Panc1 (cell line): ENCODE data around the gene WDR5. TPM values are rescaled to one million over a fixed set of nuclear protein-coding genes. Genes with fewer than 3 reads are reported as not detected.

ENCODE experiments used
- ATAC-seq: fragments of 200-7000 bp; cut with Tn5 transposase; 2 replicates; pipeline ENCODE4 v1.9.1; 2020; ENCODE audit warnings: mild to moderate bottlenecking, moderate library complexity
- BruUV-seq: library from RNA; stranded (reverse); fragments of 400-500 nt; replicated peaks from 2 replicates; lab custom pipeline; 2021; lab: Mats Ljungman, UMichigan
- CTCF ChIA-PET: fragments of 300-600 bp; sonication (Branson Sonifier 250); formaldehyde crosslinking; loops from one replicate; lab custom pipeline; 2022; ENCODE audit warnings: antibody characterized with exemption; lab: Charles Lee
- POLR2A ChIA-PET: fragments of 300-600 bp; sonication (Branson Sonifier 250); formaldehyde crosslinking; loops from one replicate; lab custom pipeline; 2022; ENCODE audit warnings: antibody characterized with exemption; lab: Charles Lee
- DNase-seq: peaks from one replicate; pipeline ENCODE4 v3.0.0-alpha.2; 2010; ENCODE audit warnings: low read depth, low spot score
- H3K27ac ChIP-seq: 2 replicates; pipeline ENCODE4 v1.5.1; 2011; ENCODE audit warnings: mild to moderate bottlenecking, low read length, inconsistent platforms
- H3K27me3 ChIP-seq: fragments of 200-500 bp; sonication (Bioruptor generic); 2 replicates; pipeline ENCODE4 v1.6.0; 2014; ENCODE audit warnings: low read length, inconsistent platforms; ENCODE audit not compliant: control insufficient read depth, insufficient read depth
- H3K36me3 ChIP-seq: fragments of 200-500 bp; sonication (Bioruptor generic); 2 replicates; pipeline ENCODE4 v1.5.1; 2014; ENCODE audit warnings: inconsistent platforms, mild to moderate bottlenecking, low read length, moderate library complexity; ENCODE audit not compliant: control insufficient read depth, insufficient read depth
- H3K4me1 ChIP-seq: 2 replicates; pipeline ENCODE4 v1.5.1; 2011; ENCODE audit warnings: inconsistent platforms, mild to moderate bottlenecking, low read length, moderate library complexity; ENCODE audit not compliant: control insufficient read depth, insufficient read depth
- H3K4me3 ChIP-seq, 2 experiments: 2 replicates each; pipeline ENCODE4 v1.5.1; 2011 to 2012; ENCODE audit warnings: low read depth in 2 of 2, low read length in 2 of 2, mild to moderate bottlenecking in 2 of 2, inconsistent platforms in 1 of 2, moderate library complexity in 1 of 2
- H3K9me3 ChIP-seq: fragments of 200-500 bp; sonication (Bioruptor generic); 2 replicates; pipeline ENCODE4 v1.5.1; 2014; ENCODE audit warnings: low read depth, mild to moderate bottlenecking, inconsistent platforms, low read length, moderate library complexity; ENCODE audit not compliant: control insufficient read depth, insufficient read depth
- POLR2AphosphoS5 ChIP-seq: IDR thresholded peaks from 2 replicates; pipeline ENCODE4 v1.6.1; 2012; ENCODE audit warnings: mild to moderate bottlenecking, low read depth, low read length, moderate library complexity
- SIN3A ChIP-seq: IDR thresholded peaks from 2 replicates; pipeline ENCODE4 v1.6.1; 2012; ENCODE audit warnings: low read depth, mild to moderate bottlenecking, low read length, moderate library complexity, borderline replicate concordance; ENCODE audit not compliant: insufficient read depth
- TCF7L2 ChIP-seq: IDR thresholded peaks from 2 replicates; pipeline ENCODE4 v1.6.1; 2011; ENCODE audit warnings: mild to moderate bottlenecking, low read depth, low read length, inconsistent platforms
- in situ Hi-C: cut with HindIII; loops from 2 replicates; pipeline ENCODE4 v1.10.0; 2016; ENCODE audit warnings: low sequenced_read_pairs, low pct_unique_long_range_greater_than_20kb
- intact Hi-C: fragments of 100-400 bp; cut with micrococcal nuclease; formaldehyde crosslinking; loops from one replicate; pipeline ENCODE4 v1.10.0; 2022; ENCODE audit not compliant: unreplicated experiment
- total RNA-seq: library from RNA; stranded (reverse); gene quantifications from one replicate; pipeline ENCODE4 v1.2.1, GENCODE V29; 2021; ENCODE audit not compliant: unreplicated experiment
- TF ChIP-seq, protein P1 (sequence below): fragments of 450-650 bp; IDR thresholded peaks from 2 replicates; pipeline ENCODE4 v1.5.1; 2017; ENCODE audit warnings: mild to moderate bottlenecking
- TF ChIP-seq, protein P2 (sequence below), 2 experiments: IDR thresholded peaks; 2 replicates each; pipeline ENCODE4 v1.6.1; 2011 to 2012; ENCODE audit warnings: low read depth in 2 of 2, control low read depth in 1 of 2, low read length in 1 of 2, mild to moderate bottlenecking in 1 of 2, moderate library complexity in 1 of 2; ENCODE audit not compliant: insufficient read depth in 1 of 2

Gene WDR5
- total RNA-seq, 1 experiment from 2014 or later = 36.9 TPM

DNA sequence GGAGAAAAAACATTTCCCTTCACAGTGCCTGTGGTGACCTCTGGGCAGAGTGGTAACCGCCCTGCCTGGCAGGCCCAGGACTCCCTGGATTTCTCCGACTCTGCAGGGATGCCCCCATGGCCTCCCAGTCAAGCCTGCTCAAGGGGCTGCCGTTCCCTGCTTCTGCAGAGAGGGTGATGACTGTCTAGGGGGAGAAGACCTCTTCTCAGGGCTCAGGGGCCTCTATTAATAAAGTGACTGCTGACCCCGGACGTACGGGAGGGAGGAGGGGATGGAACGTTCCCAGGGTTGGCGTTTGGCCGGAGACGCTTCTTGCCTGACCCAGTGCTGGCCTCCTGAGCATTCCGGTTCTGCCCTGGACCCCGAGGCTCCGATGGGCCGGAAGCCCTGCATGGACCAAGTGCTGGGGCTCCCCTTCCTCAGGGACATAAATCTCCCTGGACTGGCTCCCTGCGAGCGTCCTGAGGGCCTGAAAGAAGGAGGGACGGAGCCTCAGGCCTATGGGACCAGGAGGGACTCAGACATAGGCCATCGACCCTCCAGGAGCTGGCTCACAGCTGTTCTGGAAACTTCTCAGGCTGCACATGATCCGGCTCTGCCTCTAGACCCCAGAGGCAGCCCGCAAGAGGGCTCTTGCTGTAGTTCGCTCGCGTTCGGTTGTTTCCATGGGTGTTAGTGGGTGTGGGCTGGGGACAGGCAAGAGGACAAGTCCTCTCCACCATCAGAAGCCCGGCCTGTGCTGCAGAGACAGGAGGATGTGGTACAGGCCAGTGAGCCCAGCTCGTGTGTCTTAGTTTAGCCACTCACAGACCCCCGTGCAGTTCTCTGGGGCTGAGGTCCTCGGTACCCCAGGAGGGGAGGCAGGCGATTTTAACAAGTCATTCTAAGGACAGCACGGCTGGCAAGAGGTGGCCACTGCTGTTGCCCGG lies 36.6 kb downstream of the WDR5 start:
- BruUV-seq = no TSS peak
- no peaks in the 10 kb centered on the region for H3K36me3 ChIP-seq
- intact Hi-C loops (loop anchor here (10.0 kb wide), 1 partner anchor 152 kb away; the partner anchor contains the start of gene RXRA), in situ Hi-C loops (no loop called here)
- no peaks in the 10 kb centered on the region for H3K4me1 ChIP-seq
- no peak for ATAC-seq
- no peak overlapping the region for H3K4me3 ChIP-seq
- no peaks in the 10 kb centered on the region; the same call in 1 of the 2 replicates for H3K27me3 ChIP-seq
- ChIA-PET CTCF (no interaction called here), POLR2A (no interaction called here)
- H3K9me3 ChIP-seq = no peaks in the 10 kb centered on the region
- DNase-seq = no peak
- TF ChIP-seq, protein P1, sequence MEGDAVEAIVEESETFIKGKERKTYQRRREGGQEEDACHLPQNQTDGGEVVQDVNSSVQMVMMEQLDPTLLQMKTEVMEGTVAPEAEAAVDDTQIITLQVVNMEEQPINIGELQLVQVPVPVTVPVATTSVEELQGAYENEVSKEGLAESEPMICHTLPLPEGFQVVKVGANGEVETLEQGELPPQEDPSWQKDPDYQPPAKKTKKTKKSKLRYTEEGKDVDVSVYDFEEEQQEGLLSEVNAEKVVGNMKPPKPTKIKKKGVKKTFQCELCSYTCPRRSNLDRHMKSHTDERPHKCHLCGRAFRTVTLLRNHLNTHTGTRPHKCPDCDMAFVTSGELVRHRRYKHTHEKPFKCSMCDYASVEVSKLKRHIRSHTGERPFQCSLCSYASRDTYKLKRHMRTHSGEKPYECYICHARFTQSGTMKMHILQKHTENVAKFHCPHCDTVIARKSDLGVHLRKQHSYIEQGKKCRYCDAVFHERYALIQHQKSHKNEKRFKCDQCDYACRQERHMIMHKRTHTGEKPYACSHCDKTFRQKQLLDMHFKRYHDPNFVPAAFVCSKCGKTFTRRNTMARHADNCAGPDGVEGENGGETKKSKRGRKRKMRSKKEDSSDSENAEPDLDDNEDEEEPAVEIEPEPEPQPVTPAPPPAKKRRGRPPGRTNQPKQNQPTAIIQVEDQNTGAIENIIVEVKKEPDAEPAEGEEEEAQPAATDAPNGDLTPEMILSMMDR = no peak
- TF ChIP-seq, protein P2, sequence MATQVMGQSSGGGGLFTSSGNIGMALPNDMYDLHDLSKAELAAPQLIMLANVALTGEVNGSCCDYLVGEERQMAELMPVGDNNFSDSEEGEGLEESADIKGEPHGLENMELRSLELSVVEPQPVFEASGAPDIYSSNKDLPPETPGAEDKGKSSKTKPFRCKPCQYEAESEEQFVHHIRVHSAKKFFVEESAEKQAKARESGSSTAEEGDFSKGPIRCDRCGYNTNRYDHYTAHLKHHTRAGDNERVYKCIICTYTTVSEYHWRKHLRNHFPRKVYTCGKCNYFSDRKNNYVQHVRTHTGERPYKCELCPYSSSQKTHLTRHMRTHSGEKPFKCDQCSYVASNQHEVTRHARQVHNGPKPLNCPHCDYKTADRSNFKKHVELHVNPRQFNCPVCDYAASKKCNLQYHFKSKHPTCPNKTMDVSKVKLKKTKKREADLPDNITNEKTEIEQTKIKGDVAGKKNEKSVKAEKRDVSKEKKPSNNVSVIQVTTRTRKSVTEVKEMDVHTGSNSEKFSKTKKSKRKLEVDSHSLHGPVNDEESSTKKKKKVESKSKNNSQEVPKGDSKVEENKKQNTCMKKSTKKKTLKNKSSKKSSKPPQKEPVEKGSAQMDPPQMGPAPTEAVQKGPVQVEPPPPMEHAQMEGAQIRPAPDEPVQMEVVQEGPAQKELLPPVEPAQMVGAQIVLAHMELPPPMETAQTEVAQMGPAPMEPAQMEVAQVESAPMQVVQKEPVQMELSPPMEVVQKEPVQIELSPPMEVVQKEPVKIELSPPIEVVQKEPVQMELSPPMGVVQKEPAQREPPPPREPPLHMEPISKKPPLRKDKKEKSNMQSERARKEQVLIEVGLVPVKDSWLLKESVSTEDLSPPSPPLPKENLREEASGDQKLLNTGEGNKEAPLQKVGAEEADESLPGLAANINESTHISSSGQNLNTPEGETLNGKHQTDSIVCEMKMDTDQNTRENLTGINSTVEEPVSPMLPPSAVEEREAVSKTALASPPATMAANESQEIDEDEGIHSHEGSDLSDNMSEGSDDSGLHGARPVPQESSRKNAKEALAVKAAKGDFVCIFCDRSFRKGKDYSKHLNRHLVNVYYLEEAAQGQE (IDR thresholded peaks at IDR 0.05; ENCODE audit: insufficient read depth in 1 of 2, low read depth in 2 of 2, low read length in 1 of 2) = no peak
- TF ChIP-seq TCF7L2 (no peak), SIN3A (no peak), POLR2AphosphoS5 (no peak)
- no peak overlapping the region for H3K27ac ChIP-seq

DNA sequence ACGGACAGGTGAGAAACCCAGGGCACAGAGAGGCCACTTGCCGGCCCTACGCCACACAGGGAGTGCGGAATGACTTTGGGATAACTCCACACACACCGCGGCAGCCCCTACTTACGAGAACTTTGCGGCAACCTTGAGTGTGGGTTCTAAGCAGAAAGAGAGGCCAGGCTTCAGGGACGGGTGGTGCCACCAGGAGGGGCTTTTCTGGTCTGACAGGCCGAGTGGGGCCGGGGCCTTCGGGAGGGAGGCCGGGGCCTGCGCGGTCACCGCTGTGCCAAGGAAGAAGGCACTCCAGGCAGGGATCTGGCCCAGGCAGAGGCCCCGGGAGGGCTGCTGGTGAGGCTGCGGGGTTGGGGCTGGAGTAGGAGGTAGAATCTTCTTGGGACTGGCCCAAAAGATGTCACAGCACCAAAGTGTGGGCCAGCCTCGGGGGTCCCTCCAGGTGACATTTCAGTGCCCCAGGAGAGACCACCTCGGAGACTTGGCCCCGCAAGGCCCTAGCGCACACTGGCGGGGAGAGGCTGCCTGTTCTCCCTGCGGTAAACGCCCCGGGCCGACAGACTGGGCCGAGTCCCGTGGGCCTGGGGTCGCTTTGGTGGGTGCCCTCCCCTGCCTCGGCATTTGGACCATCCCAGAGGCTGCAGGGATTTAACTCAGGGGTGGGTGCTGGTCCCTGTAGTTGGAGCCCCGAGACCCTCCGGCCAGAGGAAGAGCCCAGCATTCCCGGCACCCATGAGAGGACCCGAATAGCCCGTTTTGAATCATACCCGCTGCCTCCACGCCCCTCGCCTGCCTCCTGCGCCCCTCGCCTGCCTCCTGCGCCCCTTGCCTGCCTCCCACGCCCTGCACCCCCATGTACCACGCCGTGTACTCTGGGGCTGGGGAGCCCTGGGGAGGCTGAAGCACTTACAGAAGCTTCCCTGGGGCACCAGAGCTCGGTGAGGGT lies 37.5 kb downstream of the WDR5 start:
- TF ChIP-seq, protein P2 (IDR thresholded peaks at IDR 0.05; ENCODE audit: insufficient read depth in 1 of 2, low read depth in 2 of 2, low read length in 1 of 2) = no peak
- TF ChIP-seq, protein P1 = no peak
- TF ChIP-seq SIN3A = no peak
- no peak for TF ChIP-seq POLR2AphosphoS5
- ChIA-PET POLR2A (no interaction called here), CTCF (no interaction called here)
- Histone ChIP-seq H3K9me3 (no peaks in the 10 kb centered on the region), H3K4me1 (no peaks in the 10 kb centered on the region), H3K4me3 (no peak overlapping the region), H3K27ac (no peak overlapping the region), H3K27me3 (no peaks in the 10 kb centered on the region; the same call in 1 of the 2 replicates), H3K36me3 (no peaks in the 10 kb centered on the region)
- intact Hi-C loops = loop anchor here (10.0 kb wide), 1 partner anchor 151 kb away; the partner anchor contains the start of gene RXRA
- in situ Hi-C loops = no loop called here
- no TSS peak for BruUV-seq
- DNase-seq (no peak), ATAC-seq (no peak)
